ENCODE data around the gene PIP4K2A. TPM values are rescaled to one million over a fixed set of nuclear protein-coding genes. Genes with fewer than 3 reads are reported as not detected.

Gene PIP4K2A
- total RNA-seq, 6 experiments from 2014 or later: 50.1 to 67.9 (median 58.9) TPM

GRCh38 chr10:22570234-22570633 is 144.1 kb downstream of the PIP4K2A start:
- peak overlapping the region; percentile 12; the same call in 1 of the 2 replicates for H3K27ac Mint-ChIP-seq
- no peak for DNase-seq
- H3K27me3 Mint-ChIP-seq (ENCODE audit: insufficient read depth): peaks cover 2% of the 10 kb centered on the region; the same call in 1 of the 2 replicates
- H3K4me1 Mint-ChIP-seq (ENCODE audit: low read depth): 0 out of 2 replicates have a peak, but pooled peaks cover 6% of the 10 kb centered on the region
- TF ChIP-seq CTCF (IDR thresholded peaks at IDR 0.05): no peak
- peaks cover 21% of the 10 kb centered on the region for H3K36me3 Mint-ChIP-seq (ENCODE audit: low read depth)
- no peak overlapping the region for H3K4me3 Mint-ChIP-seq
- H3K9me3 Mint-ChIP-seq: no peaks in the 10 kb centered on the region

- no peaks in the 10 kb centered on the region for H3K9me3 Mint-ChIP-seq
- no peak for DNase-seq
- H3K4me3 Mint-ChIP-seq: no peak overlapping the region
- peaks cover 2% of the 10 kb centered on the region; the same call in 1 of the 2 replicates for H3K27me3 Mint-ChIP-seq (ENCODE audit: insufficient read depth)
- 0 out of 2 replicates have a peak, but pooled peaks cover 6% of the 10 kb centered on the region for H3K4me1 Mint-ChIP-seq (ENCODE audit: low read depth)
- peaks cover 27% of the 10 kb centered on the region for H3K36me3 Mint-ChIP-seq (ENCODE audit: low read depth)
- TF ChIP-seq CTCF (IDR thresholded peaks at IDR 0.05): no peak
- H3K27ac Mint-ChIP-seq: no peak overlapping the region
Measured at GRCh38 chr10:22568928-22569327, 145.4 kb downstream of the PIP4K2A start.

- no peak for TF ChIP-seq CTCF (IDR thresholded peaks at IDR 0.05)
- Mint-ChIP-seq H3K4me1 (ENCODE audit: low read depth) (no peaks in the 10 kb centered on the region), H3K27me3 (ENCODE audit: insufficient read depth) (peaks cover 2% of the 10 kb centered on the region), H3K4me3 (no peak overlapping the region), H3K27ac (no peak overlapping the region), H3K9me3 (no peaks in the 10 kb centered on the region), H3K36me3 (ENCODE audit: low read depth) (peaks cover 31% of the 10 kb centered on the region)
- DNase-seq: no peak
Measured at GRCh38 chr10:22564060-22564459, 150.3 kb downstream of the PIP4K2A start.

- Mint-ChIP-seq H3K36me3 (ENCODE audit: low read depth) (peaks cover 28% of the 10 kb centered on the region), H3K9me3 (no peaks in the 10 kb centered on the region), H3K4me3 (no peak overlapping the region), H3K27me3 (ENCODE audit: insufficient read depth) (peaks cover 2% of the 10 kb centered on the region), H3K4me1 (ENCODE audit: low read depth) (no peaks in the 10 kb centered on the region), H3K27ac (no peak overlapping the region)
- DNase-seq: no peak
- TF ChIP-seq CTCF (IDR thresholded peaks at IDR 0.05): no peak
Measured at GRCh38 chr10:22561909-22562308, 152.5 kb downstream of the PIP4K2A start.

- no peak for DNase-seq
- no peak overlapping the region for H3K27ac Mint-ChIP-seq
- TF ChIP-seq CTCF (IDR thresholded peaks at IDR 0.05): no peak
Measured at GRCh38 chr10:22560913-22561239, 153.5 kb downstream of the PIP4K2A start.

More at GRCh38 chr10:22560913-22561239, 153.5 kb downstream of the PIP4K2A start:
- H3K4me3 Mint-ChIP-seq: no peak overlapping the region
- H3K4me1 Mint-ChIP-seq (ENCODE audit: low read depth): no peaks in the 10 kb centered on the region
- H3K27me3 Mint-ChIP-seq (ENCODE audit: insufficient read depth): peaks cover 2% of the 10 kb centered on the region
- H3K9me3 Mint-ChIP-seq: no peaks in the 10 kb centered on the region
- peaks cover 18% of the 10 kb centered on the region for H3K36me3 Mint-ChIP-seq (ENCODE audit: low read depth)
